M059J (cell line): ENCODE measurements around the gene PGS1. TPM values are rescaled to one million over a fixed set of nuclear protein-coding genes. Genes with fewer than 3 reads are reported as not detected.

Source experiments
- DNase-seq: peaks from one replicate; pipeline ENCODE4 v3.0.0-alpha.2; 2012; ENCODE audit warnings: low read depth
- total RNA-seq: library from RNA; depleted of rRNA; stranded (reverse); fragments of >200 nt; shearing (Covaris generic); gene quantifications from 2 replicates; pipeline ENCODE4 v1.2.3, GENCODE V29; 2014

Gene PGS1
- total RNA-seq, 1 experiment from 2014 or later, result 32.3 TPM

DNA sequence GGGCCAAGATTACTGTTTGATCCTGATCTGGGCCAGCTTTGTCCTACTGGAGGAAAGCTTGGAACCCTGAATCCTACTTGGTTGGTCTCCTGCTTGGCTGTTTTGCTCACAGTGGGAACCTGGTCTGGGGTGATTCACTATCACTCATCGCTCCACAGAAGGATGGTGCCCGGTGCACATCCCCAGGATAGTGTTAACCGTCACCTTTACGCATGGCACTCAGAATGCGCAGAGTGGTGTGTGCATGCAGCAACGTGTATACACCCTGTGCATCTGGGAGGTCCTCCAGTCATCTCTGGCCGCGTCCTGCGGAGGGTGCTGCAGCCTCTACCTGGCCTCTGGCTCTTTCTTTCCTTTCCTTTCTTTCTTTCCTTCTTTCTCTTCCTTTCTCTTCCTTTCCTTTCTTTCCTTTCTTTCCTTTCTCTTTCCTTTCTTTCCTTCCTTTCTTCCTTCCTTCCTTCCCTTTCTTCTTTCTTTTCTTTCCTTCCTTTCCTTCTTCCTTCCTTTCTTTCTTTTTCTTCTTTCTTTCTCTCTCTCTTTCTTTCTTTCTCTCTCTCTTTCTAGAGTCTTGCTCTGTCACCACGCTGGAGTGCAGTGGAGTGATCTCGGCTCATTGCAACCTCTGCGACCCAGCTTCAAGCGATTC, 31.7 kb upstream of the PGS1 start:
- DNase-seq, result peak; percentile 64

DNA sequence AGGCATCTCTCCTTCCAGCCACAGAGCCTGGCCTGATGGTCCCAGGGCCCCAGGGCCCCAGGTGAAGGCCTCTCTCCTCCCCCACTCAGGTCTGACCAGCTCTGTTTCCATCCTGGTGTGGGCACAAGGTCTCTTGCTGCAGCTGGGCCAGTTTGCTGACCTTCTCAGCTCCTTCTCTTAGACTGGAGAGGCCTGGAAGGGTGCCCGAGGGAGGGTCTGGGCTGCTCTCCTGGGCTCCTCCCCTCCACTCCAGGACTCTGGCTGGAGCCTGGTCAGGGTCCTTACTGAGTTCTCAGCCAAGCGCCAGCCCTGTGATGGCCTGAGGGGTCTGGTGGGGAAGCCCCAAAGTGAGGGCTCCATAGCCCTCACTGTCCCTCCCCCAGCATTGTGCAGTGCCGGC, 31.0 kb upstream of the PGS1 start:
- DNase-seq, result no peak

DNA sequence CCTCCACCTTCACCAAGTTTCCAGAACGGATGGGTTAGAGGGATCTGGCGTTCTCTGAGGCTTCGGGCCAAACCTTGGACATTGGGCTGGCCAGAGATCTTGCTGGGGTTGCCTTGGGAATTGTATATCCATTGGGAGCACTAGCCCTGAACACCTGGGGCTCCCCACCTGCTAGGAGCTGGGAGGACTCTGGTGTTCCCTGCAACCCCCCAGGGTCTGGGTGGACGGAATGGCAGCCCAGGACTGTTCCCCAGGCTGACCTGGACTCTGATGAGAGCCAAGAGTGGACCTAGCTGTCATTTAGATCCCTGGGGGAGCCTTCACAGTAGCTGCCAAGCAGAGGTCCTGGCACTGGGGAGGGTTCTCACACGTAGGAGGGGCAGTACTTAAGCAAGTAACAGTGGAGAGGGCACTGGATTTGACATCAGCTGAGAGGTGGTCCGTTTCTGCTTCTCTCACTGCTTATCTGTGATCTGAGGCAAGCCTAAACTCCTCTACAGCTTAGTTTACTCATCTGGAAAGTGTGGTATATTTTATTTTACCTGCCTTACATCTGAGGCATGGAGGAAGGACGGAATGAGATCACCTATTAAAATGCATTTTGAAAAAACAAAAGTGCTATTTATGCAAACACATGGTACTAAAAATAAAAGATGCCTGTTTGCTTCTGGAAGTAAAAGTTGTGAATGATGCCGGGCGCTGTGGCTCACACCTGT, 30.2 kb upstream of the PGS1 start:
- DNase-seq, result no peak

DNA sequence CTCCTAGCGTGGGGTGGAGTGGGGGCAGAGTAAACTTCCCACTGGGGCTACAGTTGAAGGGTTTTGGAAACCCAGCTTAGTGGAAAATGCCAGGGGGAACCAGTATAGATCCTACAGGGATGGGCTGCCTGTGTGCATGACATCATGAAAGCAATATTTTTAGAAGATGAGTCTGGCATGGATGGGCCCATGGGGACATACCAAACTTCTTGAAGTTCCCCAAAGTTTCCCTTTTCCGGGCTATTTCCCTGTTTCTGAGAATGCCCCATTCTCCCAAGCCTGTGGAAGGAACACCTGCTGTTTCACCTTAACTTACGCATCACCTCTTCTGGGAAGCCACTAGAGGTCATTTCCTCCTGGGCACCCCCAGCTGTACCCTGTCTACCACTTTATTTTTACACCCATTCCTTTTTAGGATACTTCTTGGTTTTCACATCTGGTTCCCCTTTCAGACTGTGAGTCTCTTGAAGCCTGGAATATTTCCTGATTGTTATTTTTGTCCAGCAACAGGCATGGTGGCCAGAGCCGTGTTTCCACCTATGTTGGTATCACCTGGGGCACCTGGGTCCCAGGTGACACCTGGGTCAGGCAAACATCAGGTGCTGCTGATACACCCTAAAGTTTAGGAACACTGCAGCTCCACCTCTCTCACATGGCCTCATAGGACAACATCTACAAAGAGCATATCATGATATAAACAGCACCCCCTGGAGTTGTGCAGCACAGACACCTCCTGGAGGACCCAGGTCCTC, 28.4 kb upstream of the PGS1 start:
- no peak for DNase-seq

DNA sequence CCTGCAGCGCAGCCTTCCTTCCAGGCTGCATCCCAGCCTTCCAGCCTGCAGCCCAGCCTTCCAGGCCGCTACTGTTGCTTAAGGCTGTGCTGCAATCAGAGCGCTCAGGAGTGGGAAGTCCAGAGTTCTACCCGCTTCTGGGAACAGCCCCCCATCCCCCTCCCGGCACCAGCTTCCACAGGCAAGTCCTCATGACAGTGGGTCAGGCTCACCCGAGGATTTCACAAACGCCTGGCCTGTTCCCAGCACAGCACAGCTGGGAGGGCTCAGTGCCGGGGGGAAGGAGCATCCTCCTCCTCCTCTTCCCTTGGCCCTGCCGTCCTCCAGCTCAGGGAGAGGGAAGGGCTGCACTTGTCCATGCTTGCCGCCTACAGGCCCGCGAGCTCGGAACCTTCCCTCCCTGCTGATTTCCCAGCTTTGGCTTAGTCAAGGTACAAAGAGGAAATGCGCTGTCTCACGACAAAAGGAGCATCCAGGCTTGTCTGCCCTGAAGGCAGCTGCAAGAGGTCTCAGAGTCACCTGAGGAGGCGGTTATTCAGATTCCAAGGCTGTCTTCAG, 26.9 kb upstream of the PGS1 start:
- peak; percentile 80 for DNase-seq

DNA sequence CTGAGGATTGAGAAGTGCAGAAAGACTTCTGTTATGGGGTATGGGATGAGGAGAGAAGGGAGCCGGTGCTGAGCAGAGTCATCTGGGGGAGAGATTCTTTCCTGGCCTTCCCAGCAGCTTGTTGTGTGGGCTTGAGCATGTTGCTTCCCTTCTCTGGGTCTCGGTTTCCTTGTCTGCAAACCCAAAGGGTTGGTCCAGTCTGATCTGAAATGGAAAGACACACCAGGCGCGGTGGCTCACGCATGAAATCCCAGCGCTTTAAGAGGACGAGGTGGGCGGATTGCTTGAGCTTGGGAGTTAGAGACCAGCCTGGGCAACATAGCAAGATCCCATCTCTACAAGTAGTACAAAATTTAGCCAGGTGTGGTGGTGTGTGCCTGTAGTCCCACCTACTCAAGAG, 24.6 kb upstream of the PGS1 start:
- DNase-seq, result no peak

DNA sequence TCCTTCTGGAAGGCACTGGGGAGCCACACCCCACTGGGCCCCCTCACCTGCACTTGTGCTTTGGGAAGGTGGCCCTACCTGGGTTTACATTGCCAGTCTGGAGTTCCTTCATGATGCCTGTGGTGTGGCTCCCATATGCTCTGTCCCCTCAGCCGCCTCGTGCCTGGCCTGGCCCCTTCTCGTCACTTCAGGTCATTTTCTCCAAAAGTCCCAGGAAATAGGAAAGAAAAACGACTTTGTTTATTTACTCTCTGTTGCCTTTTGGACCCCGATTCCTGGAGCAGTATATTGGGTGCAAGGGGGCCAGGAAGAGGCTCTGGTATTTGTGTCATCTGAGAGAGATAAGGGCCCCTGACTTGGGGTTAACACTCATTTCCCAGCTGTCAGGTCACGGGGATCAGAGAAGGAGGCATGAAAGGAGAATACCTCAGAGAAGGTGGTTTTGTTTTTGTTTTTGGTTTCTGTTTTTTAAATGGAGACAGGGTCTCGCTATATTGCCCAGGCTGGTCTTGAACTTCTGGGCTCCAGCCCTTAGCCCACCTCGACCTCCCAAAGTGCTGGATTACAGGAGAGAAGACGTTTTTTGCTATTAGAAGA, 23.3 kb upstream of the PGS1 start:
- DNase-seq, result no peak

DNA sequence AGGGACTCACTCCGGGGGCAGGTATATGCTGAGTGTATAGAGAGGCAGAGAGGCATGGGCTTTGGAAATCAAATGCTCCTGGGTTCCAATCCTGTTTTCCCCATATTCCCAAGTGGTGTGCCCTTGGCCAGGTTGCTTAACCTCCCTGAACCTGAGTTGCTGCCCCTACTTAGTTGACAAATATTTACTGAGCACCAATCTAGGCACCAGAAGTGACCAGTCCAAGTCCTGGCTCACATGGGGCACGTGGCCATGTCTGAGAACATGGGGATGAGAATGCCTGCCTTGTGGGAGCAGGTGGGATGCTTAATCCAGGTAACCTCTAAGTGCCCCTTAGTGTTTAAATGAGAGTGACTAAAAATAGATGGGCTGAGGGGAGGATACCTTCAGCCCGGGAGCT, 22.7 kb upstream of the PGS1 start:
- no peak for DNase-seq

DNA sequence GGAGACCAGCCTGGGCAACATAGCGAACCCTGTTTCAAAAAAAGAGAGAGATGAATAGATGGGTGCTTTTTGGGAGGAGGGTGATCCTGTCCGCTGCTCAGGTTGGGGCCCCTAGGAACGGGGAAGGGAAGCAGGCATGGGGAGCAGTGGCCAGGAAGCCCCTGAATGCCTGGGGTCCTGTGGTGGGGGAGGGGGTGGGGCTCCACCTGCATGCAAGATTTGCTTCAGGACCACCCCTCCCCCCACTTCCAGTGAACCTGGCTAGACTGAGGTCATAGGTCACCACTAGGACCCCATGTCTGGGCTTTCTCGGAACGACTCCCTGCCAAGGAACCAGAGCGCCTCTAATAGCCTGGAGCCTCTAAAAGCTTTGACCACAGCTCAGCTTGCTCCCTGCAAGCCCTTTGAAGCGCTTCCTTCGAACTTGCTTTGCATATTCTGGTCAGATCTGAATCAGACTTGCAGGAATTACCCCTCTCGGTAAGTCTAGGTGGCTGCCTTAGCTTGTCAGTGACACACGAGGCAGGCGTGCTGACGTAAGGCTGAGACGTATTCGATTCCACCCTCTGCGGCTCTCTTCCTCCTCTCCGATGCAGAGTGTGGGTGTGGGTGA, 22.2 kb upstream of the PGS1 start:
- DNase-seq, result peak; percentile 96

DNA sequence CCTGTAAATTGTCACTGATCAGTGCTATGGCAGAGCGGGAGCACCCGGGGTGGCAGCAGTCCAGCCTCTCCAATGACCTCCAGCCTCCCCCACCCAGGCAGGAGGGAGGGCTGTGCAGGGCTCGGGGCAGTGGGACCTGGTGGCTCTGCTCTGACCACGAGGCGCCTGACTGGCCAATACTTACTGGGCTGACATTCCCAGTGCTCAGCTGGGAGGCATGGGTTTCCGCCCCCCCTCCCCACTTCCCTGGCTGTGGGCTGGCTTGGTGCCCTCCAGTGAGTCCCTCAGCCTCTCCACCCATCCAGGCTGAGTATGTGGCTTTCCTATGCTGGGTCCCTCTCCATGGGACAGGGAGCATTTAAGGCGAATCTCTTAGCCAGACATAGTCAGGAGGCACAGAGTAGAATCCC, 21.3 kb upstream of the PGS1 start:
- DNase-seq, result peak; percentile 94

DNA sequence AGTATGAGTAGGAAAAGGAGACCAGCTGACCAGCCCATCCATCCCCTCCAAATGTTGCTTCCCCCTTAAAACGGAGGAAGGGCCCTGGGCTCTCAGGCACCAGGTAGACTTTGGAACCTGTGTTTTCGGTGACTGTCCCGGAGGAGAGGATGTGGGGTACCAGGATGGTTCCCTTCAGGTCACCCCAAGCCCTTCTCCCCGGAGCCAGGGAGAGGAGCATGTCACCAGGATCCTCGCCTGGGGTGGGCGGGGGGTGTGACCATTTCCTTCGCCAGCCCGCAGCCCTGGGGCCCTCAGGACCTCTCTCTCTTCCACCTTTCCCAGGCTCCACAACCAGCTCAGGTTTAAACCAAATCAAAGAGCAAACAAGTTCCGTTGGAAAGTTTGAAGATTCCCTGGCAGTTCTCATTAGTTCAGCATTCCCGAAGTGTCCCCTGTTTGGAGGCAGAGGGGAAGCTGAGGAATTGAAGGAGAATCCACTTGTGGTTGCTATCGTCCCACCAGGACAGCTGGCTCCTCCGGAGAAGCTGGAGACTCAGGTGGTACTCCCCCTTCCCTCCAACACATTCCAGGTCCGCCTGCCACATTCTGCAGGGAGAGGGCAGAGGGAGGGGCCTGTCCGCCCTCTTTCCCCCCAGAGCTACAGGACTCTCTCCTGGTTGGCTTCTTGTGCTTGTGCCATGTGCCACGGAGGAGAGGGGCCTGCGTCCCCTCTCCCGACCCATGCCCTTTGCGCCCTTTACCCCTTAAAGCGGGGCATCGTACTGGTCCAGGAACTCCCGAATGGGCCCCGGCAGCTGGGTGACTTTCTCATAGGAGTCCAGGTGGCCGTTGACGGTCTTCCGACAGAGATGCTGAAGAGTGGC, 20.5 kb upstream of the PGS1 start:
- DNase-seq, result peak; percentile 40

DNA sequence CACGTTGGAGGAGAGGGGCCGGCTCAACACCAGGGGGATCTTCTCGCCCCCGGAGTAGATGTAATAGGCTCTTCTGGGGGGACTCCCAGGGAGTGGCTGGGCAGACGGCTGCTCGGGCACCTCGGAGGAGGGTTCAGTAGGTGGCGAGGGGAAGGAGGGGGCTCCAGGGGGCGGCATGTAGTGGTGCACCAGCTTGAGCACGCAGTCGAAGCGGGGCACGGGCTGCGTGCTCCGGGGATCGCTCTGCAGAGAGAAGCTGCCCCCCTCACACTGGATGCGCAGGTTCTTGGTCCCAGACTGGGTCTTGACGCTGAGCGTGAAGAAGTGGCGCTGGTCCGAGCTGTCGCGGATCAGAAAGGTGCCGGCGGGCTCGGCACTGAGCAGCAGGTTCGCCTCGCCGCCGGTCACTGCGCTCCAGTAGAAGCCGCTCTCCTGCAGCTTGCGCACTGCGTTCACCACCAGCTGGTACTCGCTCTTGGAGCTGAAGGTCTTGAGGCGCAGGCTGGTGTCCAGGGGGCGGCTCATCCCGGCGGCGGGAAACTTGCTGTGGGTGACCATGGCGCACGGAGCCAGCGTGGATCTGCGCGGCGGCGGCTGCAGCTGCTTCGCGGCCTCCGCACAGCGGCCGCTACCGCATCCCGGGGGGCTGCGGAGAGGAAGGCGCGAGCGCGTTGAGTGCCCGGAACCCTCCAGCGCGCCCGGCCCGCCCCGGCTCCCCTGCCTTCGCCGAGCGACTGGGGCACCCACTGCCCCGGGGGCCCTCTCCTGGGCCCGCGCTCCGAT, 19.7 kb upstream of the PGS1 start:
- DNase-seq, result peak; percentile 27

DNA sequence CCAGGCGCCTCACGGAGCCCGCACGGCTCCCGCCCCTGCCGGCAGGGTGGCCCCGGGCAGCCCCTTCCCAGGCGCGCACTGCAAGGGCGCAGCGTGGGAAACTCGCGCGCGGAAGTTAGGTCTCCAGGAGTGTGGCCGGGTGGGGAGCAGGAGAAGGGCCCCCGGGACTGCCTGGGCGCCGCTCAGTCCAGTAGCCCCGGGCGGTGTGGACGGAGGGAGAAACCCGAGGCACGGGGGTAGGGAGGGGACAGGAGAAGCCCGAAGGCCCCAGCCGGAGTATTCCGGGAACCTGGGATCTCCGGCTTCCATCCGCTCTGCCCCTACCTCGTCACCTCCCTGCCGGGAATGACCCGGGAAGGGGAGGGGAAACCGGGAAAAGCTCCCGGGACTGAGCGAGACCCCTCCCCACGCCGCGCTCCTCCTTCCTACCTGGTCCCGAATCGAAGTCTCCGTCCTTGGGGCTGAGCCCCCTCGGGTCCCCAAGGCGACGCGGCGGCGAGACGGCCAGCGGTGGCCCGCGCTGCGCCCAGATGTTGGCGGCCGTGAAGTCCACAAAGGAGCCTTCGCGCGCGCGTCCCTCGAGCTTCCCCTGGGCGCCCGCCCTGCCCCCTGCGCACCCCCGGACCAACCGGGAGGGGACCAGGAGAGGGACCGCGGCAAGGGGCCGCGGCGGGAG, 19.0 kb upstream of the PGS1 start:
- DNase-seq, result peak; percentile 51

DNA sequence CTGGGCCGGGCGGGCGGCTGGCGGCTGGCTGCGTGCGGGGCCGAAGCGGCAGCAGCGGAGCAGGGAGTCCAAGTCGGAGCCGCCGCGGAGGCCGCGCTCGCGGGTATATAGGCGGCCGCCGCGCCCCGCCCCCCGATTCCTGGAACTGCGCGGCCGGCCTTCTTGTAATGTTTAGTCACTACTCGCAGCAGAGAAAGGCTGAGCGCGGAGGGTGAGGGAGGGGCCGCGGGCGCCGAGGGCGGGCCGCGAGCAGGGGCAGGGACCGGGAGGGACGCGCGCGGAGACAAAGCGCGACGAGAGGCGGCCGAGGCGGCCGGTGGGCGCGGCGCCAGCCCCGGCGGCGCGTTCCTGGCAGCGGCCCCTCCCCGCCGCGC, 18.5 kb upstream of the PGS1 start, which contains the start of gene SOCS3:
Gene SOCS3, minus strand, starts transcription at position 81 of the 374 bp plus-strand sequence. CDS start 982 bp downstream, outside the sequence.
- peak; percentile 96 for DNase-seq

DNA sequence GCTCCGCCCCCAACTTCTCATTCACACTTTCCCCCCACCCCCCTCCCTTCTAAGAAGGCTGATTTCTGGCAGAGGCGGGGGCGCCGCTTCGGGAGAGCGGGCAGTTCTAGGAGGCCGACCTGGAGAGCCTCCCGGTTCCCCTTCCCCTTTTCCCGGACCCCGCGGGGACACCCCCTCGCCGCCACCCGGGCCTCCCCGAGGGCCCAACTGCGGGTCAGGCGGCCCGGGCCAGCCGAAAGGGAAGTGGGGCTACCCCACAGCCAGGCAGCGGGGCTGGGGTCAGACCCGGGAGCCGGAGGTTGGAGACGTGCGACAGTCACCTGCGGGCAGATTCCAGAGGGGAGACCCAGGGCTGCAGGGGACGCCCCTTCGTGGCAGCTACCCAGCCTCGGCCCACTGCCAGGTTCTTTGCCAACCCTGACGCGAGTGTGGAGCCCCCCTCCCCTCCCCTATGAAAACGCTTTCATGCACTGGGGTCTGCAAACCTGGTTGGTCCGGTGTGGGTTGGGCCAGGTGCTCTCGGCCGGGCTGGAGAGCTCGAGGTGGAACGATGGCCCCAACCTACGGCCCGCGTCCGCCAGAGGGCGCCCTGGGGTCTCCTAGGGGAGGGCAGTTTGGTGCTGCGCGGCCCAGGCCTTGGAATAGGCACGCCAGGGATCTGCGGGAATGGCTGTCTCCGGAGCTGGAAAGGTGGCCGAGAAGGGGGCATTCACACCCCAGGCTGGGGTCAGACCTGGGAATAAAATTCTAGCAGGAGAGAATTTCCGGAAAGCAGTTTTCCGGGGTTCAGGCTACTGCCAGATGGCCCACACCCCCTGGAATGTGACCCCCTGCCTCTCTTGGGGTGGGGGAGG, 17.9 kb upstream of the PGS1 start:
- DNase-seq, result peak; percentile 81

DNA sequence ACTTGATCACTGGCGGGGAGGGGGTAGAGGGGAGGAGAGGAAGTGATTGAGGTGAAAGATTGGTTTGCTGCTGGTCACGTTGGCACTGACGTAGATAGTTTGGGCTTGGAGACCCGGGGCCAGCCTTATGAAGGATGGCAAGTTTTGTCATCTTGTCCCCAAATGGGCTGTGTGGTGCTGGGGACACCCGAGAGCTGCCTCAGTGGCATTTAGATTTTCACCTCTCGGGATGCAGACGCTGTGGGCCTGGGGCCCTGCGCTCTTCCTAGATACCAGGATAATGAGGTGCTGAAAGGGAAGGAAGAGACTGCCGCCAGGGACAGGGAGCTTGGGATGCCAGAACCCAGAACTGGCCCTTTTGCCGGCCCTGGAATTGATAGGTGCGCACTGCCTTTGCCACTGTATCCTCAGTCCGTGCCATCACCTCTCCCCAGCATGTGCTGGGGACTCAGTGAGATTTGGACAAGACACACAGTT, 17.2 kb upstream of the PGS1 start:
- DNase-seq, result no peak

DNA sequence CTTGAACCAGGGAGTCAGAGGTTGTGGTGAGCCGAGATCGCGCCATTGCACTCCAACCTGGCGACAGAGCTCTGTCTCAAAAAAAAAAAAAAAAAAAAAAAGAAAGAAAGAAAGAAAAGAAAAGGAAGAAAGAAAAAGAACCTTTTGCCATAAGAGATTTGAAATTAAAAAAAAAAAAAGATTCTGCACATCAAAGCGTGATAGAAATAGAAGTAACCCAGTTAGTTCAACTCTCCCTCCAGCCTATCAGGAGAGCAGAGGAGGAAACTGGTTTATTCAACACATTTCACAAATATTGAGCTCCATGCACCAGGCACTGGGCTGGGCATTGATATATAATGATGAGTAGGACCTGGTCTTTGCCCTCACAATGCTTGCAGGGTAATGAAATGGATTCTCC, 16.2 kb upstream of the PGS1 start:
- no peak for DNase-seq

DNA sequence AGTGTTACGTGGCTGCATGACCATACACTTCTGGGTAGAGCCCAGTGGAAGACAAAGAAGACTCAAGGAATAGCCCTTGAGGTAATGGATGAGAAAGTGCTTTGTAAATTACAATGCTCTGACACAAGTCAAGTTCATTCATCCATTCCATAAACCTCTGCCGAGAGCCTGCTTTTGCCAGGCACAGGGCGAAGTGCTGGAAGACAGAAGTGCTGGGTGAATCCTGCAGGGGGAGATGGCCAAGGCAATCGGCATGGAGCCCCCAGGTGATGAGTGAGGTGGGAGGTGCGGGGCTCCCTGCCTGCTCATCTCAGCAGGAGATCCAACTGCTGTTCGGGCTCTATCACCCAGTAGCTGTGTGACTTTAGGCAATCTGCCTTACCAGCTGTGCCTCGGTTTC, 15.8 kb upstream of the PGS1 start:
- no peak for DNase-seq
